HG03378 (cell line): Measurements from ENCODE around the gene SLC23A2.
"Not testable (repeated sequence)": the region's sequence is repeated elsewhere in the genome, so short reads cannot be mapped to it uniquely, and the experiment has no call there.

Experiments used
- ATAC-seq: cut with Tn5 transposase; IDR thresholded peaks from one replicate; pipeline ENCODE4 v1.9.1; 2021; ENCODE audit warnings: mild to moderate bottlenecking, moderate library complexity; ENCODE audit not compliant: unreplicated experiment

Gene SLC23A2

DNA sequence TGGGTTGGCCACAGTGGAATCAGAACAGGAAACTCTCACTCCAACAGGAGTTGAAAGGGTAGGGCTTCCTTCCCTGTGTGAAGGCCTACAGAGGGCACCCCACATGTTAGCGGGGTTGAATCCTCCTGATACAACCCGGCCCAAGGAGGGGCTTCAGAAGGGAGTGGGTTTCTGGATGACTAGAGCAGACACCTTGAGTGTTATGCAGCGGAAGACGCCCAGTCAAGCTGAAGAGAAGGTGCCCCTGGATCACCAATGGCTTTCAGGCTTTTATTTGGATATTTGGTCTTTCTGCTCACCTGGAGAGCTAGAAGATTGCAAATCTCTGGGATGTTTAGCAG lies 146.8 kb downstream of the SLC23A2 start:
- no peak for ATAC-seq

DNA sequence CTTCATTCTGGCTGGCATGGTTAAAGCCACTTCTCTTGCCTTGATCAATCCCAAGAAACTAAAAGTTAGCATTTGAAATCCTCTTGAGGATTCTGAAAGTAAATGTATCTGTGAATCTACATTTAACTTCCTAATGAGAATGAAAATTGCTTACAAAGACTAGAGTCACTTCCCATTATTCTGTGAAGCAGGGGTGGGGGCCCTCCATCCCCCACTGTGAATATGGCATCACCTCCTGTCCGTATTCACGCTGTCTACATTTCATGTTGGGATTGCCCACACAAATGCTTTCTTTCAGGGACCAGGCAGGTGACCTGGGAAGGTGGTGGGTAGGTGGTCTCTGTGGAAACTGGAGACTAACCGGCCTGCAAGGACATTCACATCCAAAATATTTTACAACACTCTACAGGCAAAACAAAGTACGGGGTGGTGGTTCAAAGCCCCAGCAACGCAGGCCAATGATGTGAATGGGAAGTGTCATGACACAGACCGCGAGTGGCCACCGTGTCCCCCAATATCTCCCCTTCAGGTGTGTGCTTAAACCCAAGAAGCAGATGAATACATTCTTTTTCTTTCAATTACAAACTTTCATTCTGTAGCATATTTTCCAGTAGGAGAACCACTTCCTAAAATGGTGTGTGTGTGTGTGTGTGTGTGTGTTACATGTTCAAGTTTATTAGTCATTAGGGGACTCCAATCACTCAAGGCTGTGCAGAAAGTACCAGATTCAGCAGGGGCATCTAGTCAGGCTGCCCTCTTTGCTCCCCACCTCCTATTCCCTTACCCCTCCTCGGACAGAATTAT lies 147.4 kb downstream of the SLC23A2 start:
- no peak for ATAC-seq

DNA sequence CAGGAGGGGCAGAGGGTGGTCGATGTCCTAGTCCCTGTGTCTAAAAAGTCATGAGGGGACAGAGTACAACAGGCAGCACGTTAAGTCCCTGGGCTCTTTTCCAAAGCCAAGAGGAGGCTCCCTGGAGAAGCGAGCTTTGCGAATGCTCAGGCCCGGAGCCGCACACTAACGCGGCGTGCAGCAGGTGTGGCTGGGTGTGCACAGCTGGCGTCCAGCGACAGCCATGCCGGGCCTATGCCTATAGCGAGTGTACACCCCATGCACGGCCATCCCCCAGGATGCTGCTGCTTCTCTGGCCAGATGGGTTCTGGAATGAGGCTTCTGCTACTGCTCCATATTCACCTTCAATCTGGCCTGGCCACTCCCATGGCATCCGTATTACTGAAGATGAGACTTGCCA lies 148.3 kb downstream of the SLC23A2 start:
- no peak for ATAC-seq

DNA sequence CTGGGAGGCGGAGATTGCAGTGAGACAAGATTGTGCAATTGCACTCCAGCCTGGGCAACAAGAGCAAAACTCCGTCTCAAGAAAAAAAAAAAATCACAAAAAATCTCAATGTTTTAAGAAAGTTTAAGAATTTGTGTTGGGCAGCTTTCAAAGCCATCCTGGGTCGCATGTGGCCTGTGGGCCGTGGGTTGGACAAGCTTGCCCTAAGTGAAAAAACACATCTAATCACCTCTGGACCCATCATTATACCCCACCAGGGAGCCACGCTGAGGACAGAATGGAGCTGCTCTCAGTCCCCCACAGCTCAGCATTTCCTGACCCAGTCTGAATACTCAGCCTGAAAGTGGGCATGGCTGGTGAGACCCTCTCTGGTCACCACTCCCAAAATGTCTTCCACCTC lies 150.3 kb downstream of the SLC23A2 start:
- no peak for ATAC-seq

DNA sequence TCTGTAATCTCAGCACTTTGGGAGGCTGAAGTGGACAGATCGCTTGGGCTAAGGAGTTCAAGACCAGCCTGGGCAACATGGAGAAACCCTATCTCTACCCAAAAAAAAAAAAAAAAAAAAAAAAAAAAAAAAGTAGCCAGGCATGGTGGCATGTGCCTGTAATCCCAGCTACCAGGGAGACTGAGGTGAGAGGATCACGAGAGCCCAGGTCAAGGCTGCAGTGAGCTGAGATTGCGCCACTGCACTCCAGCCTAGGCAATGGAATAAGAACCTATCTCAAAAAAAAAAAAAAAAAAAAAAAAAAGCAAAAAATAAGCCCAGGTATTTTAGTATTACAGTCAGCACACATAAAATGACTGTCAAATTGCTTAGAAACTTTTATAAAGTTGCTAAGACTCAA lies 152.5 kb downstream of the SLC23A2 start:
- ATAC-seq = not testable (repeated sequence)

DNA sequence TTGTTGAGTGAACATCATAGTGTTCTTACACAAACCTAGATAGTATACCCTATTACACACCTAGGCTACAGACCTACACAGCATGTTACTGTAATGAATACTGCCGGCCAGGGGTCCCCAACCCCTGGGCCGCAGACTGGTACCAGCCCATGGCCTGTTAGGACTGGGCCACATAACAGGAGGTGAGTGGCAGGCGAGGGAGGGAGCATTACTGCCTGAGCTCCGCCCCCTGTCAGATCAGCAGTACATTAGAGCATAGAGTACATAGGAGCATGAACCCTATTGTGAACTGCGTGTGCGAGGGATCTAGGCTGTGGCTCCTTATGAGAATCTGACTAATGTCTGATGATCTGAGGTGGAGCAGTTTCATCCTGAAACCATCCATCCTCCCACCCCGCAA lies 153.3 kb downstream of the SLC23A2 start:
- no peak for ATAC-seq

DNA sequence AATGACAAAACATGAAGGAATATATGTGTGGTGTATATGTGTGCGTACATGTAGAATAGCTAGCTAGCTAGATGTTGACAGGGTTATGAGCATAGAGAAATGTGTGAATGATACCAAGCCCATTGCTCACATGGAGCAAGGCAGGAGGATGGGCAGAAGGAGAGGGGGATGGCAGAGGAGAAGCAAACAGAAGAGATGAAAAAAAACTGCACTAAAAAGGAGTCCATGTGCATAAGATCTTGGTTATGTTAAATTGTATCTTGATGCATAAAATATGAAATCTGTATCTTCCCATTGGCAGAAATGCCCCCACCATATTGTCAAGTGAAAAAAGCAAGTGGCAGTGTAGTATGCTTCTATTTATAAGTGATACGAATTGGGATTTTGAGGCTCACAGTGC lies 154.5 kb downstream of the SLC23A2 start:
- no peak for ATAC-seq

DNA sequence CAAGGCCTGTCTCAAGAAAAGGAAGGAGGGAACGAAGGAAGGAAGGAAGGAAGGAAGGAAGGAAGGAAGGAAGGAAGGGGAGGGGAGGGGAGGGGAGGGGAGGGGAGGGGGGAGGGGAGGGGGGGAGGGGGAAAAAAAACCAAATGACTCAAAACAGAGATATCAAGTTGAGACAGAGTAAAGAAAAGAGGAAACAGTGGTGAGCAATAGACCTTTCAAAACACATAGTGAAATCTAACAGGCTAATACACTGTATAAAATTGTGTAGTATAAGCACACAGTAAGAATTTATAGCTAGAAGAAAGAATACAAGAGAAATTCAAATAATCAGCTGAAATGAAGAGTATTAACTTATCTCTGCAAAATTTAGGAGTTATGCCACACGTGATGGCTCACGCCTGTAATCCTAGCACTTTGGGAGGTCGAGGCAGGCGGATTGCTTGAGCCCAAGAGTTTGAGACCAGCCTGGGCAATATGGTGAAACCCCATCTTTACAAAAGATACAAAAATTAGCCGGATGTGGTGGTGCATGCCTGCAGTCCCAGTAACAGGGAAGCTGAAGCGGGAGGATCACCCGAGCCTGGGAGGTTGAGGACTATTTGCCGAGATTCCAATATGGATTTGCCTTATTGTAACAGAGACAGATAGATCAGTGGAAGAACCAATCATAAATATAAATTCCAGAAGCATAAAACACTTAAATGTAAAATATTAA lies 156.4 kb downstream of the SLC23A2 start:
- no peak for ATAC-seq

DNA sequence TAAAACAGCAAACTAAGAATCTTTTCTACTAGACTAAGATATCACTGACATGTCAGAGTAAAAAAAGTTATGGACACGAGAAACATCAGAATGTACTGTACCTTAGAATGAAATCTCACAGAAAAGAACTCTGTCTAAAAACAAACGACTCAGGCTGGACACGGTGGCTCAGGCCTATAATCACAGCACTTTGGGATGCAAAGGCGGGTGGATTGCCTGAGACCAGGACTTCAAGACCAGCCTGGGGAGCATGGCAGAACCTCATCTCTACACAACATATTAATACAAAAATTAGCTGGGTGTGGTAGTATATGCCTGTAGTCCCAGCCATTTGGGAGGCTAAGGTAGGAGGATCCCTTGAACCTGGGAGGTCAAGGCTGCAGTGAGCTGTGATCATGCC lies 157.0 kb downstream of the SLC23A2 start:
- no peak for ATAC-seq

DNA sequence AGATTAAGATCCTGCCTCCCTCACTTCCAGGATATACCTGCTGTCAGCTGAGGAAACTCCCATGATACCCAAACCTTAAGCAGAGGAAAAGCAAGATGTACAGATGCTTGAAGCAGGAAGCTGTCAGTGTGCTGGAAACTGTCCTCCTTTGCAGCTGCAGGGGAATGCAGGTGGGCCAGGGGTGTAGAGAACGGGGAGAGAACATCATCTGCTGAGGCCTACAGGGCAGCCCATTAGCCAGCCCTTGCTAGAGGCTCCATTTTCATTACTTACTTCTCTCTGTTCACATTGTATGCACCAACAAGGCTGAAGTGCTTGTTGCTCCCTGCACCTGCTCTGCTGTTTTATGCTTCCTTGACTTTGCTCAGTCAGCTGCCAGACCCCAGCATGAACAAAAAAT lies 160.5 kb downstream of the SLC23A2 start:
- ATAC-seq = no peak

DNA sequence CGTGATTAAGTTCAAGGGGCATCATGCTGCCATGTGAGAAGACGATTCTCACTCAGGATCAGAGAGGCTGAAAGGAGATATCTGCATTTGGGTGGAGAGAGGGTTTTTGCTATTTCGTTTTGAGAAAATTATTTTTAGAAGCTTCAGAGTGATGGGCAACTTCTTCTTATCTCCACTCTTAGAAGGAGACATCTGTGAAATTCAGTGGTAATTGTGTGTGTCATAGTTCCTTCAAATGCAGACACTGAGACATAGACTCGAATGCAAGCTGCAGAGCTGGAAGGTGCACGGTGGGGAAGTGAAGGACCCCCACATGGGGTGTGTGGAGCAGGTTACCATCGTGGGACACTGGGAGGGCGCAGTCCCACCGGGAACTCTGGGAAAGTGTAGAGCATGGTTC lies 162.8 kb downstream of the SLC23A2 start:
- no peak for ATAC-seq

DNA sequence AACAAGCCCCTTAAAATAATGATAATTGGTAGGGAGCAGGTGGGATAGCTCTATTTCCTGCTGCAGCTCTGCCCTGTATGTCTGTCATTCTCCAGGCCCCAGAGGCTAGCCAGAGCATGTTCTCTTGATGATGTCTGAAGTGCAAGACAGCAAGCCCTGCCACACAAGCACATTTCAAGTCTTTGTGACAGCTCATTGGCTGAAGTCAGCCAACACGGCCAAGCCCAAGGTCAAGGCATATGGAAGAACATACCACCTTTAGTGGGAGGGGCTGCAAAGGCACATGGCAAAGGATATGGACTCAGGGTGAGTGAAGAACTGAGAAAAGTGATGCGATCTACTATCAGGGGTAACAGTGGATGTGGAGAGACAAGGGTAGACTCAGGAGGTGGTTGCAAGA lies 163.6 kb downstream of the SLC23A2 start:
- ATAC-seq = no peak

DNA sequence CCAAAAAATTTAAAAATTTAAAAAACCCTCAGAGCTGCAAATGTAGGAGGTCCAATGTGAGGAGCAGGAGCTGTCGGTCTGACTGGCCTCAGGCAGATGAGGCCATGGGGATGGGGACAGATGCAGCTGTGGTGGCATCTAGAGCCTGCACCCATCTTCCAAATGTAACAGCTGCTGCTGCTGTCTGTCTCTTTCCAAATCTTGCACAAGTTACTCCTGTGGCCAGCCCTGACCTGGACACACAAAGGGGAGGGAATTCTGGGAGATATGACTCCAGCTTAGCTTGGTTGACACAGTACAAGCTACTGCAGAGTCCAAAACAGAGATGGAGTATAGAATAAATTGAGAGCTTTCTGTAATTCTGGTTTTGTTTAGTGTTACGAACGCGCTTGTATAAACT lies 164.4 kb downstream of the SLC23A2 start:
- no peak for ATAC-seq

DNA sequence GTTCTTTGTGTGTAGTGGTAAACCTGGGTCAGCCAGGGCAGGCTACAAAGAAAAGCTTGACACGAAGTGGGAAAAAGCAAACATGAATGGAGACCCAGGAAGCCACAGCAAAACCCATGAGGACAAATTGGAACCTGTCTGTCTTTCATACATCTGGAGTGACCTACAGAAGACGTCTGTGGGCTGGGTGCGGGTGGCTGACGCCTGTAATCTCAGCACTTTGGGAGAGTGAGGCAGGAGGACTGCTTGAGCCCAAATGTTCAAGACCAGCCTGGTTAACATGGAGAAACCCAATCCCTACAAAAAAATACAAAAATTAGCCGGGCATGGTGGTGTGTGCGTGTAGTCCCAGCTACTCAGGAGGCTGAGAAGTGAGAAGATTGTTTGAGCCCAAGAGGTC lies 164.8 kb downstream of the SLC23A2 start:
- ATAC-seq = no peak

DNA sequence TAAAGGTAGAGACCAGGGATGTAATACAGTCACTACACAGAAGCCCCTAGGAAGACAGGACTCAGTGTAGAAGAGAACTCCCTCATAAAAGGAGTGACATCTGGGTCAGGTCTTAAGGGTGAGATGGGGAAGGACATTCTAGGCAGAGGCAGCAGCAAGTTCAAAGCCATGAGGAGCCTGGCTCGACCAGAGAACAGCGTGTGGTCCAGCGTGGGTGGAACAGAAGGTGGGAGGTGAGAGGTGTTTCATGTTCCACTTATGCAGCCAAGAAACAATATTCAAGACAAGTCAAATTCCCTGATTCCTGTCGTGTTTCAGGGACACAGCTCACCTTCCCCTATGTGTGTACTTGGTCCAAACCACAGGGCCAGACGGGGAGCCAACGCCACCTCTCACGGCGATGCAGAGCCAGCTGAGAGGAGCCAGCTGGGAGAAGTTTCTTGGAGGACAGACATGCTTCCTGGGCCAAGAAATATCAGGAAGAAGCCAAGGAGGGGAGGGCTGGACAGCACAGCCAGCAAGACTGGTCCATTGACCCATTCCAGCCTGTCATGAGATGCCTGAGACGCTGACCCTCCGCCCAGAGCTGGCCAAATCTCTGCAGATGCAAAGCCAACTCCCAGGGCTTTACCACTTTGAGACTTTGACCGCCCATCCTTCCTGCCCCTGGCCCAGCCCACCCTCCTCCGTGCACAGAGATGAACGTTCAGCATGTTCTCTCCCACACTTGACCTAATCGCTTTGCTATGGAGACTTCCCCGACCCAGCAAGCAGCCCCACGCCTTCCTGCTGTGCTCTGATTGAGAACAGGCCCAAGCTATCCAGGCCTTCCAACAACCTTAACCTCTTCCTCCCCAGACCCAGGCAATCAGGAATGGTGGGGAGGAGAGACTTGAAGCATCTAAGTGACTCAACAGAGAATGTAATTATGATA lies 165.8 kb downstream of the SLC23A2 start:
- ATAC-seq = no peak

DNA sequence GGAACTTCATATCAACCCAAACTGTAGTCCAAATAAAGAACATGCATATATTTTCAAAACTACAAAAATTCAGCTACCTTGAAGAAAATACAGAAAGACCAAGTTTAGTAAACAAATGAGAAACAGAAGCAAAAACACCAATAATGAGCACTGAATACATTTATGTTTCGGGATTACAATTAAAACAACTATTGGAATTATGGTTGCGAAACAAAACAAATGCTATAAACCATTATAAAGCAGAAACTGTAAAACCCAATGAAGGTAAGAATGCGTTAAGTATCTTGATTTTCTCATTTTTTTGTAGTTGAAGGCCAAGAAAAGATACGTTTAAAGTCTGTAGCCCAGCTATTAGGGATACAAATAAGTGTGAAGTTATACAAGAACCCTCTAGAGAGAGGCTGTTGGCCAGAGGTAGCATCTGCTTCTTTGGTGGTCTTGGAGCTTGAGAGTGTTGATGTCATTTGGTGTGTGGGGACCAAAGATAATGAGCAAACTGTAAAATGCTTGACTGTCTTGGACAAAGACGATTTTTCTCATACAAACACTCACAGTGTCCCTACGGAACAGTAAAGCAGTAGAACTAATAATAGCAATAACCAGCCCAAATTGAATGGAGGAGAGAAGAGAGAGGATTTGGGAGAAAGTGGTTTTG lies 168.1 kb downstream of the SLC23A2 start:
- ATAC-seq = no peak

DNA sequence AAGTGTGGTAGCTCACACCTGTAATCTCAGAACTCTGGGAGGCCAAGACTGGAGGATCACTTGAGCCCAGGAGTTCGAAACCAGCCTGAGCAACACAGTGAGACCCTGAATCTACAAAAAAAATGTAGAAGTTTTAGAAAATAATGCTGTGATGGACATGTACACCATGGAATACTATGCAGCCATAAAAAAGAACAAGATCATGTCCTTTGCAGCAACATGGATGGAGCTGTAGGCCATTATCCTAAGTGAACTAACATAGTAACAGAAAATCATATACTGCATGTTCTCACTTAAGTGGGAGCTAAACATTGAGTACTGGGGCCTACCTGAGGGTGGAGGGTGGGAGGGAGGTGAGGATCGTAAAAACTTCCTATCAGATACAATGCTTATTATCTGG lies 168.8 kb downstream of the SLC23A2 start:
- ATAC-seq = no peak

DNA sequence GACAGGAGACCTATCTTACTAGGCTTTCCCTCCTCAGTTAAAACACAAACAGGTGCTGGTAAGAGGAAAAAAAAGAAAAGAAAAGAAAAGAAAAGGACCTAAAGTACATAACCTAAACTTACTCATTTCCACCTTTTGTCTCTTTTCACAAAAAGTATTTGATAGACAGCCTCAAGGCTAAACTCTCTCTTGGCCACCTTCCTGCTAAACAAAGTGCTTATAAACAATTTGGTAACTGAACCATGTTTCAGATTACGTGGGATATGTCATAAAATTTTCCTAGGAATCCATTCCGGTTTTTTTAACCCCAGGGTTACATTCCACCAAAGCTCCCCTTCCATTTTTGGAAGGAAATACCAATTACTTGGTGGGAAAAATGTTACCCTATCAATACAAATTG lies 170.6 kb downstream of the SLC23A2 start:
- no peak for ATAC-seq

DNA sequence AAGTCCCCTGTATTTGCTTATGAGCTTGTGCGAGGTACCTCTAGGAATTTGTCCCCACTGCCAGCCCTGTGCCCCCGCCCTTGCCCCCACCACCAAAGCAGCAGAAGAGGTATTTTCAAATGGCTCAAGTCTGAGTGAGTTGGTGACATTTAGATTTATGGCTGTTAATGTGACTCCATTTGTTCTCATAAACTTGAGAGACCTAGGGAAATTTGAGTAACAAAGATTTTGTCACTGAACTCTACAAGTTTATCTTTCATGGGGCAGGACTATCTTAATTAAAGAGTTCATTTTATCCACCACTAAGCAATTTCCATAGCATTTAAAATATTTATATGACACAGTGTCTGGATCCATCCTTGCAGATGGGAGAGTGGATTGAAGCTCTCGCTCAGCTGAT lies 171.1 kb downstream of the SLC23A2 start:
- no peak for ATAC-seq

DNA sequence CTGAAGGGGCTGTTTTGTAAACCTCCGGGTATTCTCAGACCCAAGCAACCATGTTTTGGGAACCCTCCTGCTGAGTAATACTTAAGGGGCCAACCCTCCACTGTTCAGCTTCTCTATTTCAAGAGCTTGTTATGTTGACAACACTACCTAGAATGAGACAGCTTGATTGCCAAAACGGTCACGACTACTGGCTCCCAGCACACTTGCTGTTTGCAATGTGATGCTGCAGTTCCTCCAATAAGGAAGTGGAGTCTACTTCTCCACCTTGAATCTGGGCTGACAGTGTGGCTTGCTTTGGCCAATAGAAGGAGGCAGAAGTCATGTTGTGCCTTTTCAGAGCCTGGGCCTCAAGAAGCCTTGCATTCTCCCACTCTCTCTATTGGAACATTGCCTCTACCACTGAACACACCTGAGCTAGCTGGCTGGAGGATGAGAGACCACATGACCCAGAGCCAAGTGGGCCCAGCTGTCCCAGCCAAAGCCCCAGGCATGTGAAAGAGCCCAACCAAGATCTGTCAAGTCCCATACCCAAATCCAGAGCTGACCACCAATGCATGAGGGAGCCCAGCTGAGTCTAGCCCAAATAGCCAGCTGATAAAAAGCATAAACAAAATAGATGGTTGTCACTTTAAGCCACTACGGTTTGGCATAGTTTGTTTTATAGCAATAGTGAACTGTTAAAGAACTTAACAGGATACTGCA lies 171.6 kb downstream of the SLC23A2 start:
- ATAC-seq = no peak
